GM18502 (cell line): ENCODE data around the gene AK2.
"Not testable (repeated sequence)": the region's sequence is repeated elsewhere in the genome, so short reads cannot be mapped to it uniquely, and the experiment has no call there.

Source experiments
- ATAC-seq: cut with Tn5 transposase; IDR thresholded peaks from one replicate; pipeline ENCODE4 v1.9.1; 2021; ENCODE audit warnings: mild to moderate bottlenecking; ENCODE audit not compliant: unreplicated experiment, poor library complexity

AK2 gene

DNA sequence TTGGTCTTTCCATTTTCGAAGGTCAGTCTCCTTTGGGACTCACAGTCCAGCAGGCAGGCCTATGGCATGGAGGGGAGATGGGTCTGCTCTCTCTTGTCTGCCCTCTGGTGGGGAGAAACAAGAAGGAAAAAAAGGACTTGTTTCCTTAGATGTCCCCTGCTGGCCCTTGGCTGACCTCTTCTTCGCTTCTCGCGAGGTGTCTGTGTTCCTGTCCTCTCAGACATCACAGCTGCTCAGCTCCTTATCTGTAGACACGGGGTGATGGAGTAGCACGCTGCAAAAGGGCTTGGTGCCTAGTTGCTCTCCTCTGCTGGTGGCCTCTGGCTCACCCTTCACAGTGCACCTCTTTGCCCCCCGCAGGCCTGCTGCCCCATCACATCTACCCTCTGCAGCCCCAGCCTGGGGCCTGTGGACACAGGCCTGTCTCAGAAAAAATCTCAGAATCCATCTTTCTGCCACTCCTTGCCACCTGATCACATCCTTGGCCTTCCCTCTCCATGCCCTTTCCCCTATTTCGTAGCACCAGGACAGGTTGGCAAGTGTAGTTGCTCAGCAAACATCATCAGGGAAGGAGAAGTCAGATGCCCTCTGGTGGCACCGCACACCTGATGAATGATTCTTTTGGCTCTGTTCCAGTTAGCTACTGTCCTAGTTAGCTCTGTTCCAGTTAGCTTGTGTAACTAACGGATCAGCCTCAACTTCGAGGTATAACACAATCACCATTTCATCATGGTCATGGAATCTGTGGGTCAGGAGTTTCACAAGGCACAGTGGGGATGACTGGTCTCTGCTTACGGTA is 18.7 kb upstream of the AK2 start:
- ATAC-seq, result no peak

DNA sequence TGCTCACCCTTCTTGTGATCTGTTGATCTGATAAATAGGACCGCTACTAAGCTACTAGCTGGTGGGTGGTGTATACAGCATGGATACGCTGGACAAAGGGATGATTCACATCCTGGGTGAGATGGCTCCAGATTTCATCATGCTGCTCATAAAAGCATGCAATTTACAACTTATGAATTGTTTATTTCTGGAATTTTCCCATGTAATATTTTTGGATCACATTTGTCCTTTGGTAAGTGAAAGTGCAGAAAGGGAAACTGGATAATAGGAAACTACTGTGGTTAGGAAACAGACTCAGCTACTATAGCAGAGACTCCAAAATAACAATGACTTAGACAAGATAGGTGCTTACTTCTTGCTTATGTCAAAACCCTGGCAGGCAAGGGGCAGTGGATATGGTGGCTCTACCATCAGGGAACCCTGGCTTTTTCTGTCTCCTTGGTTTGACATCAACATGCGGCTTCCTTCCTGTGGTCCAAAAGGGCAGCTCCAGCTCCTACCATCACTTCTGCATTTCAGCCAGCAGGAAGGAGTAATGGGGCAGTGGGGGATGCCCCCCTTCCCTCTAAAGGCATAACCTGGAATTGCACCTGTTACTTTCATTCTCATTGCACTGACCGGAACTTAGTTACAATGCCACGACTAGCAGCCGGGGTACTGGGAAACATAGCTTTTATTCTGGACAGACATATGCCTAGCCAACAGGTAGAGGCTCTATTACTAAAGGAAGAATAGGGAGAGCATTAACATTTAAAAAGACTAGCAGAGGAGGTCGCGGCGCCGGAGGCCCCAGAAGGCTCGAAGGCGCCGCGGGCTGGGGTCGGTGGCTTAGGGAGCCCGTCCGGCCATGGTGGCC is 13.8 kb upstream of the AK2 start:
- no peak for ATAC-seq

DNA sequence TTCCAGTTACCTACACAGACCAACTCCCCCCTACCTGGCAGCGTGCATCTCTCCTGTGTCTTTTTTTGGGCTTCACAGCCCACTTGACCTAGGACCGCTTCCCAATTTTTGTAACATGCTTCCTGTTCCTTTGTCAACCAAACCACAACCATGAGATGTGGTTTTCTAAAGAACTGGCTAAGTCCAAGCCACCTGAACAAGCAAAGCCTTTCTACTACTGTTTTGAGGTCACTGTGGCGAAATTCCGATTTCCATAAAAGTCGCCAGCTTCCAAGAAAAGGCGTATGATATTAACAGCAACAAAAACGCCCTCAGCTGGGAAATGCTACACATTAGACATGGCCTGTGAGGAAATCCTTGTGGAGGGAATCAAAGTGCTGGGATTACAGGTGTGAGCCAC is 12.7 kb upstream of the AK2 start:
- ATAC-seq, result no peak

DNA sequence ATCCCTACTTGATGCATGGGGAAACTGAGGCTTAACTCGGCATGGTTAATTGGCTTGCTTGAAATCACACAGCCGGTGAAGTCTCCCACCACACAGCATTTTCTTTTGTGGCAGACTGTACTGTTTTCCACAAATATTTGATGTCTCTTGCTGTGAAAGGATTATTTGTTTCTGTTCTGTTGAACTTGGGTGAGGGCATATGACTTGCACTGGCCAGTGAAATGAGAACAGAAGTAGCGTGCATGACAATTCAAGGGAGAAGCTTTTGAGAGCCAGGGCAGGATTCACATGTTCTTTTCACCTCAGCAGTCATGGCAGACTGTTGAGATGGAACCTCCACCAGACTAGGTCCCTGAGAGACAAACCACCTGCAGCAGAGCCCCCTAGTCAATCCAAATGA is 11.7 kb upstream of the AK2 start:
- ATAC-seq, result no peak

DNA sequence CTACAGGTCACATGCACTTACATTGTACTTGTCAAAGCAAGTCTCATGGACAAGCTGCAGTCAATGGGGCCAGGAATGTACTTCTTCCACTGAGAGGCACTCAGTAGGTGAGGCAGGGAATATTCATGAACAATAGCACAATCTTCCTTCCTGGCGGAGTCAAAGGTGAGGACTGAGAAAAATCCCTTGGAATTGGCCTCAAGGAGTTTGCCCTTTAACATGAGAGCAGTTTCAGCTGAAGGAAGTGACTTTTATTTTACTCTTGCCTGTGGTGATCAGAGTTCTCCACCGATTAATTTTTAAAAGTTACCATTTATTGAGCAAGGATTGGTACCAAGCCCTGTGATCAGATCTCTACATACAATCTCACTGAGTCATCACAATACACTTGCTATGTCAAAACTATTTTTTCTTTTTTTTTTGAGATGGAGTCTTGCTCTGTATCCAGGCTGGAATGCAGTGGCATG is 11.2 kb upstream of the AK2 start:
- ATAC-seq, result no peak

DNA sequence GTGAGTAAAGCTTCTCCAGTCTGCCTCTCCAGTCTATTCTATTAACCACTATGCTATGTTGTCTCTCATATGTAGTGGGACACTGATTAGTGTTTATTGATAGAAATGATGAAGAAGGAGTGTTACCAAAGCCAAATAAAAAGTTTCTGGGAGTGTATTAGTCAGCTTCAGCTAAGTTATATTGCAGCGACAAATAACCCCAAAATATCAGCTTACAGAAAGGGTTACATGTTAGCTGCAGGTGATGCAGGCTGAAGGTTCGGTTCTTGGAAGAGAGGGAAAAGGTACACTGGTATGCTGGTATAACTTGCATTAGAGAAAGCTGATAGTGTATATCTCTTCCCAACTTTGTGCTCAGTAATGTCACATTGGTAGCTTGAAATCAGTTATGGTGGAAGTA is 10.6 kb upstream of the AK2 start:
- ATAC-seq, result no peak

DNA sequence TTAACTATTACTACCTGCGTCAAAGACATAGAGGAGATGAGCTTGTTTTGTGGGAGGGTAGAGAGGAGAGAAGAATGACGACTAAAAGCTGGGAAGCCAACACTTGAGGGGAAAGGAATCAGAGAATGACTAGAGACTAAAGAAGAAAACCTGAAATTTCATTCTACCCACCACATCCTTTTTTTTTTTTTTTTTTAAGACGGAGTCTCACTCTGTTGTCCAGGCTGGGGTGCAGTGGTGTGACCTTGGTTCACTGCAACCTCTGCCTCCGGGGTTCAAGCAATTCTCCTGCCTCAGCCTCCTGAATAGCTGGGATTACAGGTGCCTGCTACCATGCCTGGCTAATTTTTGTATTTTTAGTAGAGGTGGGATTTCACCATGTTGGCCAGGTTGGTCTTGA is 9.6 kb upstream of the AK2 start:
- not testable (repeated sequence) for ATAC-seq

DNA sequence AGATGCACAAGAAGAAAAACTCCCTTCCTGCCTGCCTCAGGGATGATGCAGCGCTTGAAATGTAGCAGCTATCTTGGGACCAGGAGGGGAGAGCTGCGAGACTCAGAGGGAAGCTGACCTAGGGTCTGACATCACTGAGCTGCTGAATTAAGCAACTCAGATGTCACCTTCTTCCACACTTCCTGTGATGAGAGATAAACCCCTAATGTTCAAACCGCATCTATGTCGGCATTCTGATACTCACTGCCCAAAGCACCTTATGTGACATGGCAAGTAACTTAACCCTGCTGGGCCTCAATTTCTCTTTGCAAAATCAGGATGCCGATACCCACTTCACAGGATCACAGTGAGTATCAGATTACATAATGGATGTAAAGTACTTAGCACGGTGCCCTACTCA is 9.1 kb upstream of the AK2 start:
- ATAC-seq, result no peak

DNA sequence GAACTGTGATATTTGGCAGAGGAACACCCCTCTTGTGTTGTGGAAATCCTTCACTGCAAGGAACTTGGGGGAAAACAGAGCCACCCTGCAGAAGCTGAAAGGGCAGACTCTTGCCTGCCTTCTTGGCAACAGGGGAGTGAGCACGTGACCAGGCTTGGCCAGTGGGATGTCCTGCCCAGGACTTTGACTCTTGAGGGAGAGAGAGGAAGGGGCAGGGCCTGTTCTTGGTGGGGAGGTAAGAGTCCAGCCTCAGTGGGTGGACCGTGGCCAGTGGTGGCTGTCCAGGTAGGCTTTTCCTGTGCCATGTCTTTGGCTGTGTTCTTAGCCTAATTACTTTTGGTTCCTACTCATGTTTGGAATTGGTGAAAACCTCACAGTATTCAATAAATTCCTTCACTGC is 8.6 kb upstream of the AK2 start:
- no peak for ATAC-seq

DNA sequence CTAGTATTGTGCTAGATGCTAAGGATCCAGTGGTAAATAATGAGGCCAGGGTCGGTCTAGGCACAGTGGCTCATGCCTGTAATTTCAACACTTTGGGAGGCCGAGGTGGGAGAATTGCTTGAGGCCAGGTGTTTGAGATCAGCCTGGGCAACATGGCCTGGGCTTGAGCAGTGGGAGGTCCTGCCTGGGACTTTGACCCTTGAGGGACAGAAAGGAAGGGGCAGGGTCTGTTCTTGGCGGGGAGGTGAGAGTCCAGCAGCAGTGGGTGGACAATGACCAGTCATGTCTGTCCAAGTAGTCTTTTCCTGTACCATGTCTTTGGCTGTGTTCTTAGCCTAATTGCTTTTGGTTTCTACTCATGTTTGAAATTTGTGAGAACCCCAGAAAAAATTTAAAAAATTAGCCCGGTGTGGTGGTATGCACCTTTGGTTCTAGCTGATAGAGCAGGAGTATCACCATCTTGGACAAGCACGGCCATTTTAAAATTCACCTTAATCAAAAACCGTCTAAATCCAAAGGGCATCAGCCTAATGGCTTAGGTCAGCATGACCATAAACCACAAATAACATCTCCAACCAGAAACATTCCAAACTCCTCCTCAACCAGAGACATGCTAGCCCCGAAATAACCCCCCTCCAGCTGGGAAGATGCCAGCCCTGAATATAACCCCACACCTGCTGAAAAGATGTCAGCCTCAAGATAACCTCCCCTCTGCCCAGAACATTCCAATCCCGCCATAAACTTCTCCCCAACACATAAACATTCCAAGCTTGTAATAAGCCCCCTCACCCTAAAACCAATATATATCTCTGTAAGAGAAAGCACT is 6.8 kb upstream of the AK2 start:
- no peak for ATAC-seq

DNA sequence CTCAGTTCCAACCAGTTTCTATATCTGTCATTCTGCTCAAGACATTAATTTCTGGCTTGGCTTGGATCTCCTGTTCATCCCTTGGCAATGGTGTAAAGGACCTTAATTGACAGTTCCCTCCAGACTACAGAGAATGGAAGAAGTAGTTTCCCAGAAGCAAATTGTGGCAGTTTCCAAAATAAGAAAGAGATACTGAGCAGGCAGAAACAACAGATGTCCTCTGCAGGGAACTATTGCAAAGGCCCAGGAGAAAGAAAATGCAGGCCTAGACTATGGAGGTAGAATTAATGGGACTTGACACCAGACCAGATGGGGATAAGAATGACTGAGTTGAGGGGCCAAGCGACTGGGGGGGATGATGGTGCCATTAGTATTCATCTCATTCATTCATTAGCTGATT is 6.1 kb upstream of the AK2 start:
- no peak for ATAC-seq

DNA sequence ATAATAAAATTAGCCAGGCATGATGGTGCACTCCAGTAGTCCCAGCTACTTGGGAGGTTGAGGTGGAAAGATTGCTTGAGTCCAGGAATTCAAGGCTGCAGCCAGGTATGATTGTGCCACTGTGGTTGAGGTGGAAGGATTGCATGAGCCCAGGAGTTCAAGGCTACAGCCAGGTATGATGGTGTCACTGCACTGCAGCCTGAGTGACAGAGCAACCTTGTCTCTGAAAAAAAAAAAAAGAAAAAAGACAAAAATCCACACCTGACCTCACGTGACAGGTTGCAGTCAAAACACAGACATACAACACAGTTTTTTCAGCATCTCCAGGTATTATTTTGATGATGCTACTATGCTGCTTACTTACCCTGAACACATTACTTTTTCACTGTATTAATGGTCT is 4.3 kb upstream of the AK2 start:
- ATAC-seq, result no peak

DNA sequence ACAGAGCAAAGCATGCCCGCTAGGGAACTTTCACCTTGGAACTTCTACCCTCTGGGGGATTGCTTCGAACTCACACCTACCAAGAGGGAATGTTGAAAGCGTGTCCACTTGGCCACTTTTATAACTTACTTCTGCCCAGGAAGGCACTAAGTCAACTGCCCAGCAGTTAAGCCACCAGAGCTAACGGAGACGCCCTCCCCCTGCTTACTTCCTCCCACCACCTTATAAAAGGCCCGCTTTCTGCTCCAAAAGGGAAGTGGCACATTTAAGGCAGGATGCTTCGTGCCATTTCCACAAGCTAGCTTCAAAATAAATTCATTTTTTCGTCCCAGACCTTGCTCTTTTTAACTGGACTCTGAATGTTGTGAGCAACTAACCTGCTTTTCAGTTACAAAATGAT is 3.2 kb upstream of the AK2 start:
- no peak for ATAC-seq

DNA sequence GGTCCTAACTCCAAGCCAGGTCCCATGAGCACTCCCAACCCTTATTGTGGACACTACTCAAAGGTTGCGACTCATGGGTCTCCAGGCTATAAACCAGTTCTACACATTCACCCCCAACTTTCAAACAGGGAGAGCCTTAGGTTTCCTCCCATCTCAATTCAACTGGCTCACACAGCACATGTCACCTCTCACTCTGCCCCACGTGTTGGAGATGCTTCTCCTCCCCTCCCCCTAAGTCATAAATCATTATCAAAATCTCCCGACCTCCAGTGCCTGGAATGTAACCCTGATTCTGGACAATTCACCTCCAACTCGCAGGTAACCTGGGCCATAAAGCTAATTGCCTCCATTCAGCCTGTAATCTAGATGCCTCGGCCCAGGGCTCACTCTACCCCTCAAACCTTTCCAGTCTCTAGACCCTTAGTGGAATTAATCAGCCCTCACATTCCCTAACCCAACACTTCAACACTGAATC is 595 bp downstream of the AK2 start:
- ATAC-seq, result no peak

DNA sequence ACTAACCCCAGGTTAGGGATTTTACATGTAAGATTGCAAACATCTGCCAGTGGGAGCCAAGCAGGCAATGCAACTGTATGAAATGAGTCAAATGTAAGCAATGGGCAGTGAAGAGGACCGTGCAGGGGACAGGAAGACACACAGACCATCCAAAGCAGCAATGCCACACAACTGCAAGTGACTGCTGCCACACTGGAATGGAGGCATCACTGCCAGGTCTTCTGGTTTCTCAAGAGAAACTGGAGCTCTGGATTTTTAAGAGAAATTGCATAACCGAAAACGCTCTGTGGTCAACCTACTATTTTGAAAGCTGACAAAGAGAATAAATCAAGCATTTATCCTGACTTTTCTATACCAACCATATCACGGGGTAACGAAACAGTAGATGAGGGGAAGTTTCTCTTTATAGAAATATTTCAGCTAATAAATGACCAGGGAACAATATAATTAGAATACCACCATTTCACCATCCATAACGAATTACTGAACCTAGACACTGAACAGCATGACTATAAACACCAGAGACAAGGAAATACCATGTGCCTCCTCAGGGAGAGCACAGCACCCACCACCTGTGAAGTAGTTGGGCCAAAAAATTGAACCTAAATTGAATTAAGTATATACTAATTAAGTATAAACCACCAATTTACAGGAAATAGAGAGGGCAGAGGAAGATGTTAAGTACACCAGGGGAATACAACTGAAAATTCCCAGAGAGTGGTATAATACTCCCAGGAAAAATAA is 4.4 kb downstream of the AK2 start:
- ATAC-seq, result no peak

DNA sequence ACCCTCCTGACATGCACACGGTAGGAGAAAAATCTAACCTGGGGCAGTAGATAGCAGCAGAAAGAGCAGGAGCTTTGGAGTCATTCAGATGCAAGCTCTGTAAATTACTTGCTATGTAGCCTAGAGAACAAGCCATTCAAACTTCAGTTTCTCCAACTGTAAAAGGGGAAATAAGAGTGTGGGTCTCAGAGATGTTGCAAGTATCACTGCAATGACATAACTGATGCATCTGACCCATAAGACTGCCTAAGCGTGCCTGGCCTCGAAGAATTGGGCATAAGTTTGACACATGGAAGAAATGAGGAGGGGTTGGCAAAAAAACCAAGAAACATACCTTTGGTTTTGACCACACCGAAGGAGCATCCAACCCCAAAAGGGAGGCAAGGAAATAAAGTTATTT is 5.2 kb downstream of the AK2 start:
- no peak for ATAC-seq

DNA sequence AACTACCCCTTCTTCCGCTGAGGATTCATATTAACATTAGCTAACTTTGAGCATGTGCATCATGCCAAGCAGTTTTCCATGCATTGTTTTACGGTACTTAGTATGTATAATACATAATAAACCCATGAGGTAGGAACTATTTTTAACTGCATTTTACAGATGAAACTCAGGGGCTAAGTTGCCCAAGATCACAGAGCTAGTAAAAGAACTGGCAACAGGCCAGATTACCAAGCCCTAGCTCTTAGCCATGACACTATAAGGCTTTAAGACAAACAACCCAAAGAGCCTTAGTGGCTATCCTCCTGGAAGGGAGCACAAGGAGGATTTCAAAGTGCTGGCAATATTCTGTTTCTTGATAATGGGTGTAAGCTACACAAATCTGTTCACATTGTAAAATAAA is 6.1 kb downstream of the AK2 start:
- no peak for ATAC-seq

DNA sequence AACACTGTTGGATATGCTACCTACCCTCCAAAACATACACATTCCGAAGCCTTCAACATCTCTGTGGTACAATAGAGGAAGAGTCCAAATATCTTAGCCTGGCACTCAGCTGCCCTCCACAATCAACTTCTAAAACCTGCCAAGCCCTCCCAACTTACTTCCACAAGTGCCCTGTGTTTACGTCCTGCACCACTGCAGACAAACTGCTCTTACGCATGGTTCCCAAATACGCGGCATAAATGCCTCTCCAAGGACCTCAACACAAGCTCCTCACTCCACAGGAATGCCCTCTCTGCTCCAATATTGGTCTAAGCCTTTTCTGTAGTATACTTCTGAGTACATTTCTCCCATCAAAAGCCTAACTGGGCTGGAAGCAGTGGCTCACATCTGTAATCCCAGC is 6.8 kb downstream of the AK2 start:
- no peak for ATAC-seq

DNA sequence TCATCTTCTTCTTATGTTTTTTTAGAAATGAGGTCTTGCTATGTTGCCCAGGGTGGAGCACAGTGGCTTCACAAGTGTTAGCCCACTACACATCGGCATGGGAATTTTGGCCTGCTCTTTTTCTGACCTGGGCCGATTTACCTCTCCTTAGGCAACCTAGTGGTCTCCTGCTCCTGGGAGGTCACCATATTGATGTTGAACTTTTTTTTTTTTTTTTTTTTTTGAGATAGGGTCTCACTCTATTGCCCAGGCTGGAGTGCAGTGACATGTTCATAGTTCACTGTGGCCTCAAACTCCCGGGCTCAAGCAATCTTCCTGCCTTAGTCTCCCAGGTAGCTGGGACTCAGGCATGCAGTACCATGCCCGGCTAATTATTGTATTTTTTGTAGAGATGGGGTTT is 7.5 kb downstream of the AK2 start:
- no peak for ATAC-seq

DNA sequence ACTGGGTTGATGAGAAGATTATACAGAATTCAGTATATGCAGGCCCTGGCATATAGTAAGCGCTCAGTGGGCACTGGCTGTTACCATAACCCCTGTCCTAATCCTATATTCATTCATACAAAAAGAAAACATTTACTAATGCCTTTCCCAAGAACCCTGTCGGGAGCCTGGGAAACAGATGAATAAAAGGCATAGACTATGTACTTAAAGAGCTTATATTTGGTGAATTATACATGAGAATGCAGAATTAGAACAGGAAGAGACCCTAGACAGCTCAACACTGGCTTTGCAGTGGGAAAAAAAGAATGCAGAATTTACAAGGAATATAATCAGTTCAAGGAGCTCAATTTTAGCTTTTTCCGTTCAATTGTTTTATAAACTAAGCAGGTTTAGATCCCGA is 10.9 kb downstream of the AK2 start:
- ATAC-seq, result no peak
